Naive thymus-derived CD4-positive, alpha-beta T cell (primary cell): ENCODE data around the gene MPPED1. TPM values are rescaled to one million over a fixed set of nuclear protein-coding genes. Genes with fewer than 3 reads are reported as not detected.

ENCODE experiments used
- ATAC-seq: fragments of 150-1000 bp; cut with Tn5 transposase; 2 replicates; pipeline ENCODE4 v1.10.0; 2021; ENCODE audit warnings: mild to moderate bottlenecking, moderate library complexity
- CTCF ChIA-PET: fragments of 350-600 bp; sonication (Branson Sonifier 250); formaldehyde crosslinking; loops from one replicate; lab custom pipeline; 2021; ENCODE audit warnings: antibody characterized with exemption; lab: Charles Lee
- POLR2A ChIA-PET: fragments of 350-600 bp; sonication (Branson Sonifier 250); formaldehyde crosslinking; loops from one replicate; lab custom pipeline; 2021; ENCODE audit warnings: antibody characterized with exemption, inconsistent platforms; lab: Charles Lee
- DNase-seq, 9 donors: peaks; one replicate each; pipeline versions ENCODE4 v3.0.0 to v3.0.0-alpha.2; 2020 to 2022; ENCODE audit warnings: mixed read lengths in 1 of 9
- H3K27ac ChIP-seq: one replicate; pipeline ENCODE4 v1.7.0; 2013; ENCODE audit warnings: mild to moderate bottlenecking, low read depth, low read length, moderate library complexity
- H3K27me3 ChIP-seq, 2 donors: one replicate each; pipeline ENCODE4 v1.7.0; 2013; ENCODE audit warnings: low read length in 2 of 2, mild to moderate bottlenecking in 2 of 2, moderate library complexity in 2 of 2; ENCODE audit not compliant: control insufficient read depth in 2 of 2, insufficient read depth in 2 of 2
- H3K36me3 ChIP-seq, 3 experiments: 1 replicate in 2 of 3; 2 replicates in 1 of 3; pipeline ENCODE4 v1.7.0; 2013; ENCODE audit warnings: low read length in 3 of 3, mild to moderate bottlenecking in 3 of 3, moderate library complexity in 1 of 3; ENCODE audit not compliant: insufficient read depth in 3 of 3, control insufficient read depth in 2 of 3
- H3K4me1 ChIP-seq, 2 donors: one replicate each; pipeline ENCODE4 v1.7.0; 2013; ENCODE audit warnings: low read length in 2 of 2, mild to moderate bottlenecking in 2 of 2, moderate library complexity in 1 of 2; ENCODE audit not compliant: control insufficient read depth in 2 of 2, insufficient read depth in 2 of 2
- H3K4me3 ChIP-seq: 2 replicates; pipeline ENCODE4 v1.7.0; 2013; ENCODE audit warnings: mild to moderate bottlenecking, low read length
- H3K9me3 ChIP-seq, 3 experiments: 1 replicate in 2 of 3; 2 replicates in 1 of 3; pipeline ENCODE4 v1.7.0; 2013; ENCODE audit warnings: low read length in 3 of 3; ENCODE audit not compliant: control insufficient read depth in 2 of 3
- H3K27ac Mint-ChIP-seq, 9 donors: one replicate each; pipeline ENCODE4 v1.8.0; 2020 to 2022; ENCODE audit warnings: mixed read lengths in 9 of 9, mild to moderate bottlenecking in 8 of 9, moderate library complexity in 5 of 9, inconsistent platforms in 2 of 9
- H3K27me3 Mint-ChIP-seq, 5 donors: one replicate each; pipeline ENCODE4 v1.8.0; 2021 to 2022; ENCODE audit warnings: mixed read lengths in 5 of 5, mild to moderate bottlenecking in 1 of 5
- H3K36me3 Mint-ChIP-seq, 5 donors: one replicate each; pipeline ENCODE4 v1.8.0; 2020 to 2022; ENCODE audit warnings: mixed read lengths in 5 of 5, mild to moderate bottlenecking in 3 of 5, inconsistent platforms in 1 of 5
- H3K4me1 Mint-ChIP-seq, 7 donors: one replicate each; pipeline ENCODE4 v1.8.0; 2020 to 2022; ENCODE audit warnings: mixed read lengths in 7 of 7, mild to moderate bottlenecking in 3 of 7, inconsistent platforms in 1 of 7
- H3K4me3 Mint-ChIP-seq, 10 donors: one replicate each; pipeline ENCODE4 v1.8.0; 2020 to 2022; ENCODE audit warnings: mild to moderate bottlenecking in 10 of 10, mixed read lengths in 10 of 10, moderate library complexity in 6 of 10, inconsistent platforms in 2 of 10
- H3K9me3 Mint-ChIP-seq, 11 donors: one replicate each; pipeline ENCODE4 v1.8.0; 2020 to 2022; ENCODE audit warnings: mixed read lengths in 11 of 11, mild to moderate bottlenecking in 4 of 11, inconsistent platforms in 1 of 11, moderate library complexity in 1 of 11
- intact Hi-C, 2 donors: fragments of 100-400 bp; cut with micrococcal nuclease; formaldehyde crosslinking; loops; one replicate each; pipeline ENCODE4 v1.15.1; 2023
- polyA plus RNA-seq, 2 donors: library from polyadenylated mRNA; unstranded; fragments of 300-500 nt; fragmentation: Illumina TruSeq; gene quantifications; one replicate each; pipeline ENCODE4 v1.2.3, GENCODE V29; 2021
- total RNA-seq, 6 experiments: library from RNA in 5 of 6; stranded (reverse) in 5 of 6; gene quantifications; 1 replicate in 5 of 6; 2 replicates in 1 of 6; pipeline ENCODE4 v1.2.3 and lab custom pipeline; 2021 to 2026

The MPPED1 gene
- total and polyA plus RNA-seq, 7 experiments from 2014 or later = not detected

DNA sequence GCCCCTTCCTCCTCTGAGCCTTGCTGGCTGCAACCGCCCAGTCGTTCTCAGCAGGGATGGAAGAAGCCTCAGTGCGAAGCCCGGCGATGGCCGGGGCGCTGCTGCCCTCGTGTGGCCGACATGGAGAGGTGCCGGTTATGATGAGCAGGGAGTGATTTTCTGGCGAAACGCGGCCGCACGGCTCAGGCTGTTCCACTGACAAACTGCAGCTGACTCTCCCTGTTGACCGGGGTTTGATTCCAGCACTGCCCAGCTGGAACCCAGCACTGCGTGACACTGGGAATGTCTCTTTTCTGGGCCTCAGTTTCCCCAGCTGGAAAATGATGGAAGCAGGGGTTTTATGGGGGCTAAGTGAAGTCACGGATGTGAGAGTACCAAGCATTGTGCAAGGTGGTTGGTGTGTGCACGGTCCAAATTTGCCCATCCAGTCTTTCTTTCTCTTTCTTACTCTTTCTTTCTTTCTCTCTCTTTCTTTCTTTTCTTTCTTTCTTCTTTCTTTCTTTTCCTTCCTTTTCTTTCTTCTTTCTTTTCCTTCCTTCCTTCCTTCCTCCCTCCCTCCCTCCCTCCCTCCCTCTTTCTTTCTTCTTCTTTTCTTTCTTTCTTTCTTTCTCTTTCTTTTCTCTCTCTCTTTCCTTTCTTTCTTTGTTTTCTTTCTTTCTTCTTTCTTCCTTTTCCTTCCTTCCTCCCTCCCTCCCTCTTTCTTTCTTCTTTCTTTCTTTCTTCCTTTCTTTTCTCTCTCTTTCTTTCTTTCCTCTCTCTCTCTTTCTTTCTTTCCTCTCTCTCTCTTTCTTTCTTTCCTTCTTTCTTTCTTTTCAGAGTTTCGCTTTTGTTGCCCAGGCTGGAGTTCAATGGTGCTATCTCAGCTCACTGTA lies 25.8 kb upstream of the MPPED1 start:
- intact Hi-C loops = loop anchor here (1.0 to 5.0 kb wide), 7 partner anchors 39 to 1241 kb away; no protein-coding TSS in a partner anchor
- H3K36me3 Mint-ChIP-seq = no peaks in the 10 kb centered on the region
- H3K4me3 Mint-ChIP-seq = peak overlapping the region in 4 of 10 donors; percentile 18 to 51 (median 32)
- no peak overlapping the region for H3K4me3 ChIP-seq
- peaks cover 0 to 8% (median 3%) of the 10 kb centered on the region in 7 donors for H3K4me1 Mint-ChIP-seq
- H3K27ac ChIP-seq = no peak overlapping the region
- POLR2A ChIA-PET = no interaction called here
- H3K4me1 ChIP-seq = no peaks in the 10 kb centered on the region
- peak; percentile 92 for ATAC-seq
- CTCF ChIA-PET = interaction anchor here (1.0 to 1.4 kb wide), 4 partner anchors 11 to 156 kb away, joined by 3 to 5 read pairs (median 3); no protein-coding TSS in a partner anchor
- peaks cover 0 to 3% of the 10 kb centered on the region in 2 donors for H3K27me3 ChIP-seq
- no peaks in the 10 kb centered on the region for H3K9me3 ChIP-seq
- H3K27ac Mint-ChIP-seq = no peak overlapping the region
- DNase-seq = peak; percentile 34 to 74 (median 63)
- peaks cover 8 to 47% (median 18%) of the 10 kb centered on the region in 5 donors for H3K27me3 Mint-ChIP-seq
- H3K9me3 Mint-ChIP-seq = peaks cover 0 to 3% (median 0%) of the 10 kb centered on the region in 11 donors
- H3K36me3 ChIP-seq = no peaks in the 10 kb centered on the region

DNA sequence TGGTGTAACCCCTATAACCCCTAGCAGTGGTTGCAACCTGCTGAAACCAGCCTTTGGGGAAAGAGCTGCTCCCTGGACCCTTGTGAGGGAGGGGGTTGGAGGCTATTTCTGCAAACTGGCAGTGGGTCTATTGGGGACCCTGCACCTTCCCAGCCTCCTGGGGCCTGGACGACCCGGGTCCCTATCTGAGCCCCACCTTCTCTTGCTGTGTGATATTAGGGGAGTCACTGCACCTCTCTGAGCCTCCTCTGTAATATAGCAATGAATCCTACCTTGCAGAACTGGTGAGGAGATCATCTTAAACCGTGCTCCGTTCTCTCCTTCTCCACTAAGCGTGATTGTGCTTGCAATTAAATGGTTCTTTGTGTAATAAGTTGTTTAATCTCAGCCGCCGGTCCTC lies 24.0 kb upstream of the MPPED1 start:
- no peak for ATAC-seq
- Histone ChIP-seq H3K9me3 (no peaks in the 10 kb centered on the region), H3K36me3 (no peaks in the 10 kb centered on the region), H3K4me1 (no peaks in the 10 kb centered on the region), H3K4me3 (no peak overlapping the region), H3K27ac (no peak overlapping the region), H3K27me3 (peaks cover 0 to 3% of the 10 kb centered on the region in 2 donors)
- Mint-ChIP-seq H3K9me3 (peaks cover 0 to 3% (median 0%) of the 10 kb centered on the region in 11 donors), H3K36me3 (no peaks in the 10 kb centered on the region), H3K4me1 (peaks cover 0 to 6% (median 3%) of the 10 kb centered on the region in 7 donors), H3K27ac (no peak overlapping the region), H3K4me3 (no peak overlapping the region), H3K27me3 (peaks cover 8 to 33% (median 18%) of the 10 kb centered on the region in 5 donors)
- POLR2A ChIA-PET = no interaction called here
- CTCF ChIA-PET = no interaction called here
- DNase-seq = no peak
- intact Hi-C loops = loop anchor here (2.0 to 5.0 kb wide), 4 partner anchors 94 to 1239 kb away; no protein-coding TSS in a partner anchor

DNA sequence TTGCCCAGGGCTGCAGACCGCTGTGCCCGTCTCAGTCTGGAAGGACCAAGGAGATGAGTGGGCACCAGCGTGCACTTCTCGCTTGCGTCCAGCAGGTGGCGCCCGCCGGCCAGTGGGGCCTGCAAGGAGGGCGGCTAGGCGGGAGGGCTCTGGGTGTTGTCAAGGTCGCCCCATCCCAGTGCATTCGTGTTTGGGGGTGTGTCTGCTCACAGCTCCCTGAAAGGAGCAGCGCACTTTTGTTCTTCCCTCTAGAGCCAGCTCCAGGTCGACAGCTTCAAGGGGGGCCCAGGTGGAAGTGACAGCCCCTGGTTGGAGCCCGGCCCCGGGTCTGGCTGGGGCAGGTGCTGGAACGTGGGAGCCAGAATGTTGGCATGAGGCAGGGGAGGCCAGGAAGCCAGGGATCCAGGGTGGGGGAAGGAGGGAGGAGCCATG lies 23.4 kb upstream of the MPPED1 start:
- Mint-ChIP-seq H3K9me3 (peaks cover 0 to 3% (median 0%) of the 10 kb centered on the region in 11 donors), H3K27ac (no peak overlapping the region), H3K4me1 (peaks cover 0 to 6% (median 3%) of the 10 kb centered on the region in 7 donors), H3K36me3 (no peaks in the 10 kb centered on the region), H3K4me3 (no peak overlapping the region), H3K27me3 (peaks cover 8 to 31% (median 18%) of the 10 kb centered on the region in 5 donors)
- intact Hi-C loops = loop anchor here (2.0 to 5.0 kb wide), 4 partner anchors 94 to 1239 kb away; no protein-coding TSS in a partner anchor
- CTCF ChIA-PET = interaction anchor here (0.7 kb wide), 1 partner anchor 1134 kb away, joined by 3 read pairs; no protein-coding TSS in a partner anchor
- H3K4me3 ChIP-seq = no peak overlapping the region
- H3K27me3 ChIP-seq = peaks cover 0 to 3% of the 10 kb centered on the region in 2 donors
- no peaks in the 10 kb centered on the region for H3K9me3 ChIP-seq
- H3K36me3 ChIP-seq = no peaks in the 10 kb centered on the region
- H3K4me1 ChIP-seq = no peaks in the 10 kb centered on the region
- no peak overlapping the region for H3K27ac ChIP-seq
- ATAC-seq = peak; percentile 73
- POLR2A ChIA-PET = no interaction called here
- DNase-seq = peak; percentile 12 to 78 (median 60)

DNA sequence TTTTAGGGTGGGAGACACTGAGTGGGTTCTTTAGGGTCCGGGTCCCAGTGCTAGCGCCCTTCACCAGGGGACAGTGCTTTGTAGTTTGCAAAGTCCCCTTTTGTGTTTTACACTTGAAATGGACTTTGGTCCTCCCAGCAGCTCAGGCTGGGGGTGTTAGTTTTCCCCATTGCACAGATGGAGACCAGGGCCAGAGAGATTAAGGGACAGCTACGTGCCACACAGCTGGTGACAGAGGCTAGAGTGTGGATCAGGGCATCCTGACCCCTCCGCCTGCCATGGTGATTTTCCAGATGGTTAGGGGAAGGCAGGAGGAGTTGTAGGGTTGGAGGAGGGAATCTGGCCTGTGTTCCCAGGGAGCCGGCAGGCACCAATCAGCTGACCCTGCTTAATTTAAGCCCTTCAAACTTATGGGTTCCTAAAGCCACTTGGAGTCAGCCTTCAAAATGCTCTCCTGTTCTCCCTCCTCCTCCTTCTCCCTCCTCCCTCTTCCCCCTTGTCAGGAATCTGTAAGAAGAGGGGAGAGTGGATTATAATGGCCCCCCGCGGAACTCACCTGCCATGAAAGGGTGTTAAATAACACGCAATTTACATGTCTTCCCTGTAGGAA lies 22.5 kb upstream of the MPPED1 start:
- CTCF ChIA-PET = interaction anchor here (0.6 kb wide), 1 partner anchor 147 kb away, joined by 3 read pairs; no protein-coding TSS in a partner anchor

DNA sequence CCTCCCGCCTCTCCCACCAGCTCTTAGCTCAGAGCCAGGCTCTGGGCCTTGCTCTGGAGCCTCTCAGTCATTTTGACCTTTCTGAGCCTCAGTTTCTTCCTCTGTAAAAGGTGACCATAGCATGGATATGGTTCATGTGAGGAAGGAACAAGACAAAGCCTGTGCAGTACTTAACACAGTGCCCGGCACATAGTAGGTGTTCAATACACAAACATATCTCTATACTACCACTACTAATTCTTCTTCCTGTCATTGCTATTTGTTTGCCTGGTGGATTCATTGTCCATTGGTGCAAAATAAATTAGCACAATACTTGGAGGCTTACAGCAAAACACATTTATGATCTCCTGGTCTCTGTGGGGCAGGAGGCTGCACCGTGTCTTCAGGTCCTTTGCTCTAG lies 21.6 kb upstream of the MPPED1 start:
- Mint-ChIP-seq H3K4me1 (peaks cover 0 to 6% (median 3%) of the 10 kb centered on the region in 7 donors), H3K36me3 (no peaks in the 10 kb centered on the region), H3K27me3 (peaks cover 8 to 20% (median 14%) of the 10 kb centered on the region in 5 donors), H3K4me3 (no peak overlapping the region), H3K9me3 (peaks cover 0 to 3% (median 0%) of the 10 kb centered on the region in 11 donors), H3K27ac (no peak overlapping the region)
- no peaks in the 10 kb centered on the region for H3K9me3 ChIP-seq
- H3K4me1 ChIP-seq = no peaks in the 10 kb centered on the region
- no peak overlapping the region for H3K4me3 ChIP-seq
- no peak overlapping the region for H3K27ac ChIP-seq
- DNase-seq = no peak
- ChIA-PET CTCF (interaction anchor here (0.6 kb wide), 1 partner anchor 73 kb away, joined by 3 read pairs; no protein-coding TSS in a partner anchor), POLR2A (no interaction called here)
- no peak for ATAC-seq
- peaks cover 0 to 3% of the 10 kb centered on the region in 2 donors for H3K27me3 ChIP-seq
- no peaks in the 10 kb centered on the region for H3K36me3 ChIP-seq
- intact Hi-C loops = no loop called here

More for the DNA sequence above, 22.5 kb upstream of the MPPED1 start:
- no peak overlapping the region for H3K27ac ChIP-seq
- ATAC-seq (no peak), DNase-seq (no peak)
- intact Hi-C loops = loop anchor here (2.0 to 5.0 kb wide), 4 partner anchors 93 to 1238 kb away; no protein-coding TSS in a partner anchor
- POLR2A ChIA-PET = no interaction called here
- no peaks in the 10 kb centered on the region for H3K4me1 ChIP-seq
- peaks cover 0 to 3% of the 10 kb centered on the region in 2 donors for H3K27me3 ChIP-seq
- no peaks in the 10 kb centered on the region for H3K36me3 ChIP-seq
- Mint-ChIP-seq H3K9me3 (peaks cover 0 to 3% (median 0%) of the 10 kb centered on the region in 11 donors), H3K27me3 (peaks cover 8 to 28% (median 18%) of the 10 kb centered on the region in 5 donors), H3K36me3 (no peaks in the 10 kb centered on the region), H3K27ac (no peak overlapping the region), H3K4me3 (no peak overlapping the region), H3K4me1 (peaks cover 0 to 6% (median 3%) of the 10 kb centered on the region in 7 donors)
- no peak overlapping the region for H3K4me3 ChIP-seq
- H3K9me3 ChIP-seq = no peaks in the 10 kb centered on the region

DNA sequence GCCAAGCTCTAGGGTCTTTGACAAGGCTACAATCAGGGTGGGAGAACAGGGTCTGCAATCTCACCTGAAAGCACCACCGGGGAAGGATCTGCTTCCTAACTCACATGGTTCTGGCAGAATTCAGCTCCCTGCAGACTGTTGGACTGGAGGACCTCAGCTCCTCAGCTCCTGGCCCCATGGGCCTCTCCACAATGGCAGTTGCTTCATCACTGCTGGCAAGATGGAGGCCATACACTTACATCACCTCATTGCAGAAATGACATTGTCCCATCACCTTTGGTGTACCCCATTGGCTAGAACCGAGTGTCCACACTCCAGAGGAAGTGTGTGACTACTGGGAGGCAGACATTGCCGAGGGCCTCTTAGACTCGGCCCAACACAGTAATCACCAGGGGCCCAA lies 20.9 kb upstream of the MPPED1 start:
- H3K4me3 Mint-ChIP-seq = no peak overlapping the region
- ATAC-seq (no peak), DNase-seq (no peak)
- no peaks in the 10 kb centered on the region for H3K4me1 ChIP-seq
- H3K27me3 ChIP-seq = peaks cover 0 to 3% of the 10 kb centered on the region in 2 donors
- H3K4me1 Mint-ChIP-seq = peaks cover 0 to 3% (median under 1%) of the 10 kb centered on the region in 7 donors
- H3K4me3 ChIP-seq = no peak overlapping the region
- H3K9me3 Mint-ChIP-seq = peaks cover 0 to 3% (median 0%) of the 10 kb centered on the region in 11 donors
- no peaks in the 10 kb centered on the region for H3K36me3 Mint-ChIP-seq
- ChIA-PET POLR2A (no interaction called here), CTCF (interaction anchor here (0.6 kb wide), 1 partner anchor 73 kb away, joined by 3 read pairs; no protein-coding TSS in a partner anchor)
- peaks cover 8 to 17% (median 14%) of the 10 kb centered on the region in 5 donors for H3K27me3 Mint-ChIP-seq
- intact Hi-C loops = no loop called here
- H3K36me3 ChIP-seq = no peaks in the 10 kb centered on the region
- no peak overlapping the region for H3K27ac ChIP-seq
- no peak overlapping the region for H3K27ac Mint-ChIP-seq
- no peaks in the 10 kb centered on the region for H3K9me3 ChIP-seq
